CD4-positive, alpha-beta T cell treated with Interleukin-6 for 4 hours (primary cell): ENCODE measurements around the gene FBLL1.
"Not testable (repeated sequence)": the region's sequence is repeated elsewhere in the genome, so short reads cannot be mapped to it uniquely, and the experiment has no call there.

ENCODE experiments used
- DNase-seq: peaks from one replicate; pipeline ENCODE4 v3.0.0-alpha.2; 2020; ENCODE audit warnings: mixed read lengths

Gene FBLL1

GRCh38 chr5:168553377-168554130, 24.4 kb downstream of the FBLL1 start:
- no peak for DNase-seq

- DNase-seq: no peak
Measured at GRCh38 chr5:168557389-168557788, 28.3 kb downstream of the FBLL1 start.

DNA sequence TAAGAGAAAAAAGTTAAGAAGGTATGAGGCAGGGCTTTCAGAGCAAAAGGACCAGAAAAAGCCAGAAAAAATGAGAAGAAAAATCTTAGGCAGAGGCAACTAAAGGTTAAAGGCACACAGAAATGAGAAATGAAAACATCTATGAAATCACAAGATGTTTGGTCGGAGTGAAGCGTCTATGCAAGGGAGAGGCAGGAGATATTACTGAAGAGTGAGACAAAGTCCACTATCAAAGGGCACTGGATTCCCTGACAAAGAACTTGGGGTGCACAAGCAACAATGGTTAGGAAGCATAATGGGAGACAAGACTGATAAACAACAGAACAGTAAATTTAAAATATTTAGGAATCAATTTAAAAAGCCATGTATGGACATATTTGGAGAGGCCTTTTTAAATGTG, 33.2 kb downstream of the FBLL1 start:
- no peak for DNase-seq

DNA sequence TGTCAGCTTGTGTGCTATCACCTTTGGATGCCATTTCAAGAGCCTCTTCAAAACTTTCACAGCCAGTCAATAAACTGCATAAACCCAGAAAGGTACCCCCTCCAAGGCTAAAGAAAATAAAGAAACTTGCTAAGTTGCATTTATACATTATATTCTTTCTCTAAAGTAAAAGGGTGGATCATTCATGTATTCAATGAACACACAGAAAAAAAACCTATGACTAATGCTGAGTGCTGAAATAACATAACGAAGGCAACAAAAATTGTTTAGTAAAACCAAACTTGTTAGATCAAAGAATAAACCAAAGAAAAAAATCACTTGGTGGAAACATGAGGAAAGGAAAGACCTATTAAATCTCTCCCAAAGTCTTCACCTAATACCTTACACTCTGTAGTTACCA, 34.9 kb downstream of the FBLL1 start:
- DNase-seq: no peak

- DNase-seq: no peak
Measured at GRCh38 chr5:168568738-168569137, 39.6 kb downstream of the FBLL1 start.

GRCh38 chr5:168570490-168571328, 41.6 kb downstream of the FBLL1 start:
- no peak for DNase-seq

- not testable (repeated sequence) for DNase-seq
Measured at GRCh38 chr5:168573663-168574062, 44.6 kb downstream of the FBLL1 start.

DNA sequence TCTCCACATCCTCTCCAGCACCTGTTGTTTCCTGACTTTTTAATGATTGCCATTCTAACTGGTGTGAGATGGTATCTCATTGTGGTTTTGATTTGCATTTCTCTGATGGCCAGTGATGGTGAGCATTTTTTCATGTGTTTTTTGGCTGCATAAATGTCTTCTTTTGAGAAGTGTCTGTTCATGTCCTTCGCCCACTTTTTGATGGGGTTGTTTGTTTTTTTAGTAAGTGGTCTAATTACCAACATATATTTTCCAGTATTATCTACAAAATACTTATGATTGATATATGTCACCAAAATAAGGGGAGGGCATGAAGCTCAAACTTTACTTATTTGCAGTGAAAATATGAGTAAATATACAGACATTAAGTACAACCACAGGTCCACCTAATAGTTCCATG, 45.1 kb downstream of the FBLL1 start:
- DNase-seq: not testable (repeated sequence)

DNA sequence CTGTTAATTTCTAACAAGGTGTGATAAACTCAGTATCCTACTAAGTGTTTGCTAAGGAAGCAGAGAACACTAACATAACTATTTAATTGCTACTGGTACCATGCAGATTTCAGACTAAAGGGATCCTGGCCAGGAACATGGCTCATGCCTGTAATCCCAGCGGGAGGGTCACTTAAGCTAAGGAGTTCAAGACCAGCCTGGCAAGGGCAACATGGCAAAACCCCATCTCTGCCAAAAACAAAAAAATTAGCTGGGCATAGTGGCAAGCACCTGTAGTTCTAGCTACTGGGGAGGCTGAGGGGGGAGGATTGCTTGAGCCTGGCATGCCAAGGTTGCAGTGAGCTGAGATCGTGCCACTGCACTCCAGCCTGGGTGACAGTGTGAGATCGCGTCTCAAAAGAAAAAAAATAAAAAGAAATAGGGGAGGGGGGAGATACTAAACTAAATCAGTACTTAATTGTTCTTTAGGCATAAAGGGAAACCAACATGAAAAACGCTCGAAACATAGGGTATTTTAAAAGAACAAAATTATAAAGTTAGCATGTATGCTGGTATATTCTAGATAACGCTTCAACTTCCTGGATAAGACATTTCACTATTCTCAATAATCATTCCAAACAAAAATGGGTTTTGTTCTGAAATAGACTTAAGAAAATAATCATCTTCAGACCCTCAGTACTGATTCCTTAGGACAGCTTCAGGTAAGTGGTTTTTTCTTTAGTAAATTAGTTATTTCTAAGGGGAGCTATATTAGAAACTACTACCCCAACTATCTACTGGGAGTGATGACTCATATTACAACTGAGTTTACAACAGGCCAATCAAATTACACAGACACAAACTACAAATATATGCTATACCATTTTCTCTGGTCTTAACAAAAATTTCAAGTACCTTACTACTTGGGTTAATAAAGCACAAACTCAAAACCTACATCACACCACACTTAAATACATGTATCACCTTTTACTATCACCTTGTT, 46.6 kb downstream of the FBLL1 start:
- DNase-seq: no peak

DNA sequence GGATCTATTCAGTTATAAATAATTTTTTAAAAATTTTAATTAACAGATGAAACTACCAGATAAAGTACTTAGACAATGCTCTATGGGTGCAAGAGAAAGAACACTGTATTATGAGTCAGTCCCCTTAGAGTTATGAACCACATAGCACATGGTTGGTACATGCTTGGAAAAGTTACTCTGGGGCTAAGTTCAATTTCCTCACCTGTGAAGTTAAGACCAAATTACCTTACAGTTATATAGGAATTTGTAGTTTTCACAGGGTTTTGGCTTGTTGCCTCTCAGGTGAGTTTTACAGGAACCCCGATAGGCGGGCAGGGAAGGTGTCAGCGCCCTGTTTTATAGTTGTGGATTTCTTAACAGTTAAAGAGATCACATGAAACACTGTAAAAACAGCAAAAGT, 48.9 kb downstream of the FBLL1 start:
- no peak for DNase-seq

GRCh38 chr5:168578538-168579487, 49.7 kb downstream of the FBLL1 start, which contains the start of gene PANK3:
PANK3 (minus strand) TSS chr5:168579368; CDS start chr5:168579283, 85 bp downstream.
- DNase-seq: no peak

DNA sequence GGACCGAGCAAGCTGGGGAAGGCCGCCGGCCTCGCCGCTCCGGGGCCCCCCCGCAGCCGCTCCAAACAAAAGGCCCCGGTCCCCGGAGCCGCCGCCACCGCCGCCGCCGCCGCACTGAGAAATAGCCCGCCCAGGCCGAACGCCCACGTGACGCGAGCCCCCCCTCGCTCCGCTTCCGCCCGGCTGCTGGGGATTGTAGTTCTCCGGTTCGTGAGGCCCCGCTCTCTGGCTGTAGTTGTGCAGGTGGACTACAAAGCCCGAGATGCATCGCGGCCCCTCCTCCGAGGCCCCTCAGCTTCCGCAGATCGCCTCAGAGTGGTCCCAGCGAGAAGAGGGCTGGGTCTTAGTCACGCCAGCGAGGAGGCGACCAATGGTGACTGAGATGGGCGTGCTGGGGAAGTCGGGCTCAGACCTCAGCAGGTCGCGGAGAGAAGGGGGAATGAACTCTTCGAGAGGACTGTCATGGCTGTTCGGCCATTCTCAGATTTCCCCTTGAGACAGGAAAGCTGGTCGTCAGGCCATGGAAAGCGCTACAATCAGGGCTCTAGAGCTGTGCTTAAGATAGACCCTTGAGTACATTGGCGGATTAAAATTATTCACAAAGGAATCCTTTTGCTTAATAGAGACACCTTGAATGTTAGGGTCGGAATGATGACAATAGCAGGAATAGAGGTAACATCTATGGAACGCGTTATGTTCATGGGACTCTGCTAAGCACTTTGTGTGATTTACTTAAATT, 50.6 kb downstream of the FBLL1 start:
- DNase-seq: peak; percentile 97

GRCh38 chr5:168580227-168580508, 51.1 kb downstream of the FBLL1 start:
- no peak for DNase-seq
